K562 (cell line): ENCODE measurements around the gene PLIN5. TPM values are rescaled to one million over a fixed set of nuclear protein-coding genes. Genes with fewer than 3 reads are reported as not detected.

Experiments used
- CREB3 ChIP-seq: fragments of 450-650 bp; conservative IDR thresholded peaks from 2 replicates; pipeline ENCODE4 v1.6.1; 2016; ENCODE audit warnings: missing genetic modification characterization, low read depth, mild to moderate bottlenecking, missing compliant biosample characterization, moderate library complexity
- ELK3 ChIP-seq: fragments of 450-650 bp; formaldehyde crosslinking; IDR thresholded peaks from 2 replicates; pipeline ENCODE4 v1.4.0; 2020; ENCODE audit warnings: mild to moderate bottlenecking
- FIP1L1 ChIP-seq: fragments of 200-400 bp; formaldehyde crosslinking; IDR thresholded peaks from 2 replicates; pipeline ENCODE4 v1.6.1; 2018; ENCODE audit warnings: mild to moderate bottlenecking, low read depth, low read length; ENCODE audit not compliant: poor library complexity, severe bottlenecking
- LARP7 ChIP-seq: fragments of 450-650 bp; IDR thresholded peaks from 2 replicates; pipeline ENCODE4 v1.6.1; 2016
- NCOA2 ChIP-seq, 2 experiments: fragments of 450-650 bp; IDR thresholded peaks; 2 replicates each; pipeline ENCODE4 v1.6.1; 2018; ENCODE audit warnings: mild to moderate bottlenecking in 2 of 2, moderate library complexity in 1 of 2; ENCODE audit not compliant: partially characterized antibody in 2 of 2
- POLR2A ChIP-seq: fragments of 450-650 bp; conservative IDR thresholded peaks from 2 replicates; pipeline ENCODE4 v1.6.1; 2016
- POLR2G ChIP-seq: fragments of 200-400 bp; formaldehyde crosslinking; IDR thresholded peaks from 2 replicates; pipeline ENCODE4 v1.6.1; 2017; ENCODE audit warnings: low read depth, mild to moderate bottlenecking, antibody characterized with exemption, low read length, moderate library complexity
- PRPF4 ChIP-seq: fragments of 200-400 bp; formaldehyde crosslinking; IDR thresholded peaks from one replicate; pipeline ENCODE4 v1.6.1; 2017; ENCODE audit warnings: low read length, low read depth, mild to moderate bottlenecking; ENCODE audit not compliant: insufficient read depth, poor library complexity, severe bottlenecking
- RNF2 ChIP-seq: sonication (generic); IDR thresholded peaks from 2 replicates; pipeline ENCODE4 v1.6.1; 2016
- USF1 ChIP-seq: sonication (generic); formaldehyde crosslinking; IDR thresholded peaks from 2 replicates; pipeline ENCODE4 v1.9.0; 2022; ENCODE audit warnings: mild to moderate bottlenecking, missing genetic modification reagents
- ZNF384 ChIP-seq: IDR thresholded peaks from 2 replicates; pipeline ENCODE4 v1.6.1; 2012; ENCODE audit warnings: low read depth, low read length, improper control_type of control experiment
- ZNF644 ChIP-seq: fragments of 200-800 bp; sonication (Bioruptor generic); IDR thresholded peaks from 2 replicates; pipeline ENCODE4 v1.6.1; 2016; ENCODE audit warnings: low read depth, missing genetic modification characterization, missing compliant biosample characterization
- polyA plus RNA-seq, 8 experiments: library from polyadenylated mRNA; depleted of rRNA in 4 of 8; stranded (reverse) in 5 of 8; unstranded in 3 of 8; fragments of >200 nt; fragmentation: Nextera tagmentation in 2 of 8; fragmentation: Illumina TruSeq in 1 of 8; extraction: Ambion mirVana in 2 of 8; extraction: Trizol in 1 of 8; gene quantifications; 2 replicates each; pipeline versions ENCODE4 v1.2.1 to v1.2.3, GENCODE V29; 2011 to 2014; ENCODE audit warnings: inconsistent platforms in 1 of 8, missing spikeins in 1 of 8
- total RNA-seq, 7 experiments: library from RNA; depleted of rRNA in 6 of 7; stranded (reverse); fragments of >200 nt in 6 of 7; fragmentation: Illumina TruSeq in 2 of 7; extraction: Trizol in 2 of 7; gene quantifications; 2 replicates each; pipeline versions ENCODE4 v1.2.1 to v1.2.3, GENCODE V29; 2011 to 2021; ENCODE audit warnings: low replicate concordance in 1 of 7
- TF ChIP-seq, protein P1 (sequence below), 2 experiments: fragments of 450-650 bp; IDR thresholded peaks; 2 replicates each; pipeline ENCODE4 v1.6.1; 2018; ENCODE audit warnings: mild to moderate bottlenecking in 2 of 2, low read depth in 1 of 2; ENCODE audit not compliant: partially characterized antibody in 2 of 2
- TF ChIP-seq, protein P2 (sequence below): fragments of 450-650 bp; IDR thresholded peaks from 2 replicates; pipeline ENCODE4 v1.7.0; 2016; ENCODE audit warnings: borderline replicate concordance
- TF ChIP-seq, protein P3 (sequence below): IDR thresholded peaks from 2 replicates; pipeline ENCODE4 v1.6.1; 2016; ENCODE audit warnings: missing genetic modification characterization, missing compliant biosample characterization

Gene PLIN5
- total and polyA plus RNA-seq, 9 of the 15 experiments (the other 6 are each of a cell fraction or from before 2014, with no cell fraction given): 0.04 to 1.3 (median 0.50) TPM

DNA sequence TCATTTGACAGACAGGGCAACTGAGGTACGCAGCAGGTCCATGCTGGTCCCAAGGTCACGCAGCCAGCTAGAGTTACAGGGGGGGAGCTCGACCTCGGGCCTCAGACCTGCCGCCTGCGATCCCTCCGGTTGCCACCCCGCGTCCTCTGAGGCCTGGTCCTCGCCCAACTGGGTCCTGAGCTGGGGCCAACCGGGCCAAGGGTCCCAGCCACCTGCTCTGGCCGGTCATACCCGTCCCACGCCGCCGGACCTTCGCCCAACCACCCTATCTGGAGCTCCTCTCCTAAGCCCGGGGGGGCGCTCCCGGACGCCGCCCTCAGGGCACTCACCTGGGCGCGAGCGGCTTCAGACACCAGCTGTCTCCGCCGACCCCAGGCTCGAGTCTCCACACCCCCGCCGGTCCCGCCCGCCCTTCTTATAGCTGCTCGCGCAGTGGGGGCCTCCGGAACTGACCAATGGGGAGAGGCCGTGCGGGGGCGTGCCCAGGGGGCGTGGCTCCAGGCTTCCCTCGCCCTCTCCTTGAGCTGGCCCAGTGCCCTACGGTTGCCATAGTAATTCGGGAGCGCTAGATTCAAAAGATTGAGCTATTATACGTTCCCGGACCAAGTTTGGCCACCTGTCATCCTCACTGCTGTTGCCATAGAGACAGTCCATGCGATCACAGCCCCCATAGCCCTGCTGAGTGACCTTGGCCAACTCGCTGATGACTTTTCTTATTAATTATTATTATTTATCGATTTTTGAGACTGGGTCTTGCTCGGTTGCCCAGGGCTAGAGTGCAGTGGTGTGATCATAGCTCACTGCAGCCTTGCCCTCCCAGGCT is at the start of gene PLIN5 (continued):
- TF ChIP-seq PRPF4 (no peak), POLR2A (peak; percentile 64), FIP1L1 (peak; percentile 40), NCOA2 (IDR thresholded peaks at IDR 0.05; ENCODE audit: partially characterized antibody in 2 of 2) (no peak), LARP7 (no peak), POLR2G (peak; percentile 92), ZNF384 (no peak), USF1 (CRISPR knock-in tag) (peak; percentile 34; the same call in 1 of the 2 replicates), ZNF644 (tag) (no peak), RNF2 (no peak), ELK3 (CRISPR knock-in tag) (no peak), CREB3 (tag) (no peak)
- TF ChIP-seq, protein P1, sequence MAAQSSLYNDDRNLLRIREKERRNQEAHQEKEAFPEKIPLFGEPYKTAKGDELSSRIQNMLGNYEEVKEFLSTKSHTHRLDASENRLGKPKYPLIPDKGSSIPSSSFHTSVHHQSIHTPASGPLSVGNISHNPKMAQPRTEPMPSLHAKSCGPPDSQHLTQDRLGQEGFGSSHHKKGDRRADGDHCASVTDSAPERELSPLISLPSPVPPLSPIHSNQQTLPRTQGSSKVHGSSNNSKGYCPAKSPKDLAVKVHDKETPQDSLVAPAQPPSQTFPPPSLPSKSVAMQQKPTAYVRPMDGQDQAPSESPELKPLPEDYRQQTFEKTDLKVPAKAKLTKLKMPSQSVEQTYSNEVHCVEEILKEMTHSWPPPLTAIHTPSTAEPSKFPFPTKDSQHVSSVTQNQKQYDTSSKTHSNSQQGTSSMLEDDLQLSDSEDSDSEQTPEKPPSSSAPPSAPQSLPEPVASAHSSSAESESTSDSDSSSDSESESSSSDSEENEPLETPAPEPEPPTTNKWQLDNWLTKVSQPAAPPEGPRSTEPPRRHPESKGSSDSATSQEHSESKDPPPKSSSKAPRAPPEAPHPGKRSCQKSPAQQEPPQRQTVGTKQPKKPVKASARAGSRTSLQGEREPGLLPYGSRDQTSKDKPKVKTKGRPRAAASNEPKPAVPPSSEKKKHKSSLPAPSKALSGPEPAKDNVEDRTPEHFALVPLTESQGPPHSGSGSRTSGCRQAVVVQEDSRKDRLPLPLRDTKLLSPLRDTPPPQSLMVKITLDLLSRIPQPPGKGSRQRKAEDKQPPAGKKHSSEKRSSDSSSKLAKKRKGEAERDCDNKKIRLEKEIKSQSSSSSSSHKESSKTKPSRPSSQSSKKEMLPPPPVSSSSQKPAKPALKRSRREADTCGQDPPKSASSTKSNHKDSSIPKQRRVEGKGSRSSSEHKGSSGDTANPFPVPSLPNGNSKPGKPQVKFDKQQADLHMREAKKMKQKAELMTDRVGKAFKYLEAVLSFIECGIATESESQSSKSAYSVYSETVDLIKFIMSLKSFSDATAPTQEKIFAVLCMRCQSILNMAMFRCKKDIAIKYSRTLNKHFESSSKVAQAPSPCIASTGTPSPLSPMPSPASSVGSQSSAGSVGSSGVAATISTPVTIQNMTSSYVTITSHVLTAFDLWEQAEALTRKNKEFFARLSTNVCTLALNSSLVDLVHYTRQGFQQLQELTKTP (IDR thresholded peaks at IDR 0.05; ENCODE audit: low read depth in 1 of 2, partially characterized antibody in 2 of 2): no peak
- TF ChIP-seq, protein P2, sequence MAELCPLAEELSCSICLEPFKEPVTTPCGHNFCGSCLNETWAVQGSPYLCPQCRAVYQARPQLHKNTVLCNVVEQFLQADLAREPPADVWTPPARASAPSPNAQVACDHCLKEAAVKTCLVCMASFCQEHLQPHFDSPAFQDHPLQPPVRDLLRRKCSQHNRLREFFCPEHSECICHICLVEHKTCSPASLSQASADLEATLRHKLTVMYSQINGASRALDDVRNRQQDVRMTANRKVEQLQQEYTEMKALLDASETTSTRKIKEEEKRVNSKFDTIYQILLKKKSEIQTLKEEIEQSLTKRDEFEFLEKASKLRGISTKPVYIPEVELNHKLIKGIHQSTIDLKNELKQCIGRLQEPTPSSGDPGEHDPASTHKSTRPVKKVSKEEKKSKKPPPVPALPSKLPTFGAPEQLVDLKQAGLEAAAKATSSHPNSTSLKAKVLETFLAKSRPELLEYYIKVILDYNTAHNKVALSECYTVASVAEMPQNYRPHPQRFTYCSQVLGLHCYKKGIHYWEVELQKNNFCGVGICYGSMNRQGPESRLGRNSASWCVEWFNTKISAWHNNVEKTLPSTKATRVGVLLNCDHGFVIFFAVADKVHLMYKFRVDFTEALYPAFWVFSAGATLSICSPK: no peak
- TF ChIP-seq, protein P3, sequence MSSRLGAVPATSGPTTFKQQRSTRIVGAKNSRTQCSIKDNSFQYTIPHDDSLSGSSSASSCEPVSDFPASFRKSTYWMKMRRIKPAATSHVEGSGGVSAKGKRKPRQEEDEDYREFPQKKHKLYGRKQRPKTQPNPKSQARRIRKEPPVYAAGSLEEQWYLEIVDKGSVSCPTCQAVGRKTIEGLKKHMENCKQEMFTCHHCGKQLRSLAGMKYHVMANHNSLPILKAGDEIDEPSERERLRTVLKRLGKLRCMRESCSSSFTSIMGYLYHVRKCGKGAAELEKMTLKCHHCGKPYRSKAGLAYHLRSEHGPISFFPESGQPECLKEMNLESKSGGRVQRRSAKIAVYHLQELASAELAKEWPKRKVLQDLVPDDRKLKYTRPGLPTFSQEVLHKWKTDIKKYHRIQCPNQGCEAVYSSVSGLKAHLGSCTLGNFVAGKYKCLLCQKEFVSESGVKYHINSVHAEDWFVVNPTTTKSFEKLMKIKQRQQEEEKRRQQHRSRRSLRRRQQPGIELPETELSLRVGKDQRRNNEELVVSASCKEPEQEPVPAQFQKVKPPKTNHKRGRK (tag): no peak
